Stimulated activated CD8-positive, alpha-beta memory T cell treated with anti-CD3 and anti-CD28 coated beads, Interleukin-15, amount 100 ng/mL, for 24 hours (primary cell): ENCODE measurements around the gene ANO9.
"Not testable (repeated sequence)": the region's sequence is repeated elsewhere in the genome, so short reads cannot be mapped to it uniquely, and the experiment has no call there.

ENCODE experiments used
- DNase-seq: peaks from one replicate; pipeline ENCODE4 v3.0.0-alpha.2; 2020; ENCODE audit warnings: low read depth

ANO9 gene

GRCh38 chr11:415640-416041 is 26.2 kb downstream of the ANO9 start:
- no peak for DNase-seq

DNA sequence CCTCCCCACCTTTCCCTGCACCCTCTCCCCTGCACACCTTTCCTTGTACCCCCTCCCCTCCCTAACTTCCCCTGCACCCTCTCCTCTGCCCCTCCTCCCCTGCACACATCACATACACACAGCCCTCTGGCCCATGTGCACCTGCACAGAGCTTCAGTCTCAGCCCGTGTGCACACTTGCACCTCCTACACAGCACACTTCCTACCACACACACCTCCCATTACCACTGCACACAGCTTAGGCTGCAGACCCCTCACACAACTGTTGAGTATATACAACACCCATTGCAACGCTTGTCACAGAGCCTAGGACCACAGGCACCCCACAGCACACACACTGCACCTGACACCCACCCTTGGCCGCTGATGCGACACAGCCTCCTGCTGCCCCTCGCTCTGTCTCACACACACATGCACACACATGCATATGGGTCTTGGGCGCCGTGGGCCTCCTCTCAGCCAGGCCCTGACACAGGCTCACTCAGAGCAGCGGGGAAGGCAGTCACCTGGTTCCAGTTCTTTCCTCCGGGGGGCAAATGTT is 27.4 kb downstream of the ANO9 start:
- no peak for DNase-seq

DNA sequence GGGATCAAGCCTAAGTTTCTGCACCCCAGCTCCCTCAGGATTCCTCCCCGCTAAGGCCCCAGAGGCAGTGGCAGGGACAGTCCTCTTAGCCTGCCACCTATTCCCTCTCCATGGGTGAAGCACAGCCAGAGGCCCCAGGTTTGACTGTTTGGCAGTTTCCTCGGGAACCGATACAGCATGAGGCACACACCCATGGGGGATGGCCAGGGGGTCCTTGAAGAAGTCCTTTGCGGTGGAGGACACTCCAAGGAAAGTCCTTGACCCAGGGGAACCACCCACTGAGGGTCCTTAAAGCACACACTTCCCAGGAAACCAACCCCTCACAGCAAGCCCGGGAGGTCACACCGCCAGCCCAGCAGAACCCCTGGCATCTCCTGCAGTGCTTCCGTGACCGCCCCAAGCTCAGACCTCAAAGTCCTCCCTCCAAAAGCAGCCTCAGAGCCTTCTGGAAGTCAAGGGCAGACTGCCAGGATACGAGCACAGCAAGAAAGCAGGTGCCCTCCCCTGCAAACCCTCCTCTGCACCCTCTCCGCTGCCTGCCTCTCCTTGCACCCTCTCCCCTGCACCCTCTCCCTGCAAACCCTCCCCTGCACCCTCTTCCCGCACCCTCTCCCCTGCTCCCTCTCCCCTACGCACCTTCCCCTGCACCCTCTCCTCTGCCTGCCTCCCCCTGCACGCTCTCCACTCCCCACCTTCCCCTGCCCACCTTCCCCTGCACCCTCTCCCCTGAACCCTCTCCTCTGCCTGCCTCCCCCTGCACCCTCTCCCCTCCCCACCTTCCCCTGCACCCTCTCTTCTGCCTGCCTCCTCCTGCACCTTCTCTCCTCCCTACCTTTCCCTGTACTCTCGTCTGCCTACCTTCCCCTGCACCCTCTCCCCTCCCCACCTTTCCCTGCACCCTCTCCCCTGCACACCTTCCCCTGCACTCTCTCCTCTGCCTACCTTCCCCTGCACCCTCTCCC is 28.4 kb downstream of the ANO9 start:
- DNase-seq, result no peak

- DNase-seq, result no peak
Measured at GRCh38 chr11:412641-413119, 29.1 kb downstream of the ANO9 start.

- not testable (repeated sequence) for DNase-seq
Measured at GRCh38 chr11:411520-411919, 30.3 kb downstream of the ANO9 start.

GRCh38 chr11:410711-411110 is 31.1 kb downstream of the ANO9 start:
- DNase-seq, result not testable (repeated sequence)

DNA sequence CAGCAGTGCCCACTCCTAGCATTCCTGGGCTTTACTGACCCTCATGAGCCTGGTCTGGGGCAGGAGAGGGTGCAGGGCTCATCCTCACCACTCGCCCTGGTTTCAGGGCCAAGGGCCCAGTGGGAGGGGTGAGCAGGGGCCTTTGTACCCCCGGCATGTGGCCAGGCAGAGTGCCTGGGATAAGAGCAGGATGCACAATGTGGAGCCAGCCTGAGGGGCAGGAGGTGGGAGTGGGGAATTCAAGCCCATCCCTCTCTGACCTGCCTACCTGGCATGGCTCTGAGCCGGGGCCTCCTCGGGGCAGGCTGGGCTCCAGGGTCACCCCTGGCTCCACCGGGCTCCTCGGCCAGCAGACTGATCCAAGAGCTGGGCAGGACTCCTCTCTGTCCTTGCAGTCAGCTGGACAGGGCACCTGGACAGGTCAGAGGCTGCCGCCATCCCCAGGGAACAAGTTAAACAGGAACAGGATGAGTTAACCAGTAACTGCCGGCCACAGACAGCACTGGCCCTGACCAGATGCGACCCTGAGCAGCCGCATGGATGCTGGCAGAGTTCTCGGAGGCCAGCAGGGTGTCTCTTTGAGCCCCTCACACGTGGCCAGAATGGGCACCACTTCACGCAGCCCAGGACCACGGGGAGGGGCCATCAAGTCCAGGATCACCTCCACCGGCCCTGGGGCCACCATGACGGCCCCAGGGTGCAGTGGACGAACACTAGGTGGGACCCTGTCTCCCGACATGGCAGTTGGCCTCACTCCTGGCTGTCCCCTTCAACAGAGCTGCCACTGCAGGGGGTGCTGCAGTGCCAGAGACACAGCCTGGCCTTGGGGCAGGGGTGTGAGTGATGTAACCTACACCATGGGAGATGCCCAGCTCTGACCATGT is 32.0 kb downstream of the ANO9 start:
- DNase-seq, result no peak

GRCh38 chr11:409008-409599 is 32.7 kb downstream of the ANO9 start:
- DNase-seq, result no peak

- no peak for DNase-seq
Measured at GRCh38 chr11:408154-409007, 33.4 kb downstream of the ANO9 start.

- no peak for DNase-seq
Measured at GRCh38 chr11:407651-408123, 34.1 kb downstream of the ANO9 start.

GRCh38 chr11:406796-407650 is 34.8 kb downstream of the ANO9 start:
- DNase-seq, result peak; percentile 76

DNA sequence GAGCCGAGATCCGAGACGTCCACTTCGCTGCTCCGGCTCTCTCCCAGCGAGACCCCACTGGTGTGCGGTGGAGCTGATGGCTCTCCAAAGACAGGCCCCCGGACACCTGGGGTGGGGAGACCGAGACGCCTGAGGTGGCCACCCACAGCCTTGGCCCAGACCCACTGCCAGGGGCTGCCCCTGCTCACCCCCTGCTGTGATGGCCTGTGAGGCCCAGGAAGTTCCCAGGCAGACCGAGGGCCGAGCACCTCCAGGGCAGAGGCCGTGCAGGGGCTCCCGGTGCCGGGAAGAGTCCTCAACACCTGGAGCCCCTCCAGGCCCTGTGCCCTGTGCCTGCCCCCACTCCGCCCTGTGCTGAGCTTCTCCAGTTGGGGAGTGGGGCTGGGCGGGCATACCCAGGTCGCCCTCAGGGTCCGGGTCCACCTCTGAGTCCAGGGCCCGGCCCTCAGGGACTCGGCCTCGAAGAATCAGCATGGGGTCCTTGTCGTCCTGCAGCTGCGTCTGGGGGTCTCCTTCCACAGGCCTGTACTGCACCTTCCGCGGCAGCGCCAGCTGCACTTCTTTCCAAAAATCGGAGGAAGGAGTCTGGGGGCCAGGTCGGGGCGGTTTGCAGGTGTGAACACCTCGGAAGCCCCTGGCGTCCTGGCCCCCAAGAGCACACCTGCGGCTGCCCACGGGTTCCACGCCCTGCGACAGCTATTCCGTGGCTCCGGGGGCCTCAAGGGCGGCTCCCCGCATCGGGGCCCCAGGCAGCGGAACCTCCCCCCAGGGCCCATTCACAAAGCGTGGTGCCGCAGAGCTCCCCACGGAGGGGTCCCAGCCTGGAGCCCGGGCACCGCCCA is 35.6 kb downstream of the ANO9 start:
- DNase-seq, result no peak

DNA sequence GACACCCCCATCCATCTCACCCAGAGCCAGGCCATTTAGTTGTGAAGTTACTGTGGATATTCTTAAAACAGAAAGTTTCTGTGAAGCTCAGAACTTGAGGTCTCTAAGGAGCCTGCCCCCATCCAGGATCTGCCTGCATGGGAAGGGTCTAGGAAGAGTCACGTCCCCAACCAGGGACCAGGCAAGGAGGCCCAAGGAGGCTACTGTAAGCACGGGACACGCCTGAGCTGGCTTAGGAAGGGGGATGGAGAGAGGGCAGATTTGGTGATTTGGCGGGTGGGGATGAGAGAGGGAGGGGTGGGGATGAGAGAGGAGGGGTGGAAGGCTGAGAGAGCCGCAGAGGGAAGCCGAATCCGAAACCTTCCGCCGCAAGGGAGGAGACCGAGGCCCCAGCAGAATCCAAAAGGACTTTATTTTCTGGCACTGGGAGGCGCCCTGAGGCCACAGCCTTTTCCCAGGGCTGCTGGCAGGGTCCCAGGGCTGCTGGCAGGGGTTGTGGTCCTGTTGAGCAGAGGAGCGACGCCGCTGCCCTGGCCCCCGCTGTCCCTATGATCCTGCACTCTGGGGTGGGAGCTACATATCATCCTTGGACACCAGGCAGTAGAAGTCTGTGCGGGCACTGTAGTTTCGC is 36.4 kb downstream of the ANO9 start:
- no peak for DNase-seq

DNA sequence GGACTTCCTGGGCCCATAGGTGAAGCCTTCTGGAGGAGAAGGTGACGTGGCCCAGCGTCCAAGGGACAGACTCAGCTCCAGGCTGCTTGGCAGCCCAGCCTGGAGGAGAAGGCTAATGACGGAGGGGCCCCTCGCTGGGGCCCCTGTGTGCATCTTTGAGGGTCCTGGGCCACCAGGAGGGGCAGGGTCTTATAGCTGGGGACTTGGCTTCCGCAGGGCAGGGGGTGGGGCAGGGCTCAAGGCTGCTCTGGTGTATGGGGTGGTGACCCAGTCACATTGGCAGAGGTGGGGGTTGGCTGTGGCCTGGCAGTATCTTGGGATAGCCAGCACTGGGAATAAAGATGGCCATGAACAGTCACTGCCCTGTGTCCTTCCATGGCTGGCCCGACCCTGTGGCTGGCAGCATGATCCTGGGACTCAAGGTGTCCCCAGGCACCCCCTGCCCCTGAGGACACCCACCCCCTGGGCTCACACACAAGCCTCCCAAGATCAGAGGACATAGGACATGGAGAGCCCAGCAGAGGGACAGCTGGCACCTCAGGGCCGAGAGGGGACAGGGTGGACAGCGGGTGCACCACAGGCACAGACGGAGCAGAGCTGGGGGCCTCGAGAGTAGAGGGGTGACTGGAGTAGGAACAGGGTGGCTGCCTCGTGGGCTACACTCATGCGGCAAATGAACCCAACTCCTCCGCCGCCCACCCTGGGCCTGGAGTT is 37.1 kb downstream of the ANO9 start:
- no peak for DNase-seq

- no peak for DNase-seq
Measured at GRCh38 chr11:403761-404431, 37.9 kb downstream of the ANO9 start.

DNA sequence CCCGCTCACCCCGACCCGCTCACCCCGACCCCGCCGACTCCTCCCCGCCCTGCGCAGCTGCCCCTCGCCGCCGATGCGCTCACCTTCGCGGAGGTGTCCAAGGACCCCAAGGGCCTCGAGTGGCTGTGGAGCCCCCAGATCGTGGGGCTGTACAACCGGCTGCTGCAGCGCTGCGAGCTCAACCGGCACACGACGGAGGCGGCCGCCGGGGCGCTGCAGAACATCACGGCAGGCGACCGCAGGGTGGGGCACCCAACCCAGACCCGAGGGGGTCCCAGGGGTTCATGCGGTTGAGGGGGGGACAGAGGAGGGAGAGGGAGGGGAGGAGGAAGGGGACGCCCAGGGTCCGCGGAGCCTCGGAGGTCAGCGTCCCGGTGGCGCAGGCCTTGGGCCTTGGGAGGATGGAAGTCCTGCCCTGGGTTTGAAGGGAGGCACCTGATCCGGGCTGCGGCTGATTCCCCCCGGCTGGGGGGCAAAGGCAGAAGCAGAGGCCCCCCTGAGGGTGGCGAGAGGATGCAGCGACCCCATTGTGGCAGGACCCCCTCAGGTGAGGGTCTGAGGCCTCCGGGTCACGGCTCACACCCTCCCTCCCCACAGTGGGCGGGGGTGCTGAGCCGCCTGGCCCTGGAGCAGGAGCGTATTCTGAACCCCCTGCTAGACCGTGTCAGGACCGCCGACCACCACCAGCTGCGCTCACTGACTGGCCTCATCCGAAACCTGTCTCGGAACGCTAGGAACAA is 38.6 kb downstream of the ANO9 start:
- no peak for DNase-seq

- DNase-seq, result not testable (repeated sequence)
Measured at GRCh38 chr11:401196-401595, 40.6 kb downstream of the ANO9 start.
